SK-N-SH treated with all-trans-retinoic acid at 6 μM for 48 hours (cell line): Measurements from ENCODE around the gene PJA2.

Source experiments
- ATAC-seq: fragments of 200-7000 bp; cut with Tn5 transposase; 3 replicates; pipeline ENCODE4 v1.9.1; 2020; ENCODE audit warnings: mild to moderate bottlenecking, moderate library complexity
- BACH2 ChIP-seq: fragments of 250-450 bp; sonication (Bioruptor Pico); IDR thresholded peaks from 2 replicates; pipeline ENCODE4 v1.9.0; 2021; ENCODE audit warnings: mild to moderate bottlenecking, borderline replicate concordance
- CSDC2 ChIP-seq: fragments of 250-450 bp; sonication (Bioruptor Pico); IDR thresholded peaks from 2 replicates; pipeline ENCODE4 v1.5.0; 2020; ENCODE audit warnings: mild to moderate bottlenecking, moderate library complexity
- ESRRG ChIP-seq: fragments of 250-450 bp; sonication (Bioruptor Pico); IDR thresholded peaks from 2 replicates; pipeline ENCODE4 v1.6.1; 2021; ENCODE audit warnings: mild to moderate bottlenecking
- GLIS3 ChIP-seq: fragments of 250-450 bp; sonication (Bioruptor Pico); IDR thresholded peaks from 2 replicates; pipeline ENCODE4 v1.5.0; 2020; ENCODE audit warnings: mild to moderate bottlenecking, moderate library complexity
- ISL1 ChIP-seq: fragments of 250-450 bp; sonication (Bioruptor Pico); IDR thresholded peaks from 2 replicates; pipeline ENCODE4 v2.1.2; 2022; ENCODE audit warnings: mild to moderate bottlenecking, moderate library complexity
- PPARA ChIP-seq: fragments of 250-450 bp; sonication (Bioruptor Pico); IDR thresholded peaks from 2 replicates; pipeline ENCODE4 v1.5.0; 2020; ENCODE audit warnings: mild to moderate bottlenecking, borderline replicate concordance
- RARB ChIP-seq: fragments of 250-450 bp; sonication (Bioruptor Pico); IDR thresholded peaks from 2 replicates; pipeline ENCODE4 v1.8.0; 2021; ENCODE audit warnings: mild to moderate bottlenecking, moderate library complexity
- SNAI2 ChIP-seq: fragments of 250-450 bp; sonication (Bioruptor Pico); IDR thresholded peaks from 2 replicates; pipeline ENCODE4 v1.5.0; 2020; ENCODE audit warnings: mild to moderate bottlenecking, moderate library complexity
- TCF4 ChIP-seq: fragments of 250-450 bp; sonication (Bioruptor Pico); IDR thresholded peaks from 2 replicates; pipeline ENCODE4 v1.8.0; 2021; ENCODE audit warnings: mild to moderate bottlenecking, moderate library complexity, borderline replicate concordance
- ZC3H10 ChIP-seq: fragments of 250-450 bp; sonication (Bioruptor Pico); IDR thresholded peaks from 2 replicates; pipeline ENCODE4 v1.5.1; 2021; ENCODE audit warnings: mild to moderate bottlenecking, moderate library complexity
- ZFP30 ChIP-seq: fragments of 450-650 bp; formaldehyde crosslinking; IDR thresholded peaks from 2 replicates; pipeline ENCODE4 v1.5.0; 2022; ENCODE audit warnings: mild to moderate bottlenecking, moderate library complexity
- ZNF565 ChIP-seq: fragments of 450-650 bp; formaldehyde crosslinking; conservative IDR thresholded peaks from 2 replicates; pipeline ENCODE4 v1.5.0; 2020; ENCODE audit warnings: low read depth, mild to moderate bottlenecking, moderate library complexity
- ZNF70 ChIP-seq: fragments of 450-650 bp; formaldehyde crosslinking; IDR thresholded peaks from 2 replicates; pipeline ENCODE4 v1.5.0; 2020; ENCODE audit warnings: mild to moderate bottlenecking, moderate library complexity
- ZNF8 ChIP-seq: fragments of 450-650 bp; formaldehyde crosslinking; IDR thresholded peaks from 2 replicates; pipeline ENCODE4 v1.5.0; 2020; ENCODE audit warnings: mild to moderate bottlenecking, moderate library complexity
- TF ChIP-seq, protein P1 (sequence below): fragments of 250-450 bp; sonication (Bioruptor Pico); IDR thresholded peaks from 2 replicates; pipeline ENCODE4 v1.8.0; 2021; ENCODE audit warnings: low read depth, mild to moderate bottlenecking, moderate library complexity, borderline replicate concordance
- TF ChIP-seq, protein P2 (sequence below): fragments of 250-450 bp; sonication (Bioruptor Pico); IDR thresholded peaks from 2 replicates; pipeline ENCODE4 v1.8.0; 2020; ENCODE audit warnings: mild to moderate bottlenecking, moderate library complexity, borderline replicate concordance
- TF ChIP-seq, protein P3 (sequence below): fragments of 250-450 bp; sonication (Bioruptor Pico); IDR thresholded peaks from 2 replicates; pipeline ENCODE4 v1.5.0; 2020; ENCODE audit warnings: mild to moderate bottlenecking, moderate library complexity
- TF ChIP-seq, protein P4 (sequence below): fragments of 250-450 bp; sonication (Bioruptor Pico); IDR thresholded peaks from 2 replicates; pipeline ENCODE4 v1.5.1; 2020; ENCODE audit warnings: low read depth, mild to moderate bottlenecking, moderate library complexity
- TF ChIP-seq, protein P5 (sequence below): fragments of 250-450 bp; sonication (Bioruptor Pico); IDR thresholded peaks from 2 replicates; pipeline ENCODE4 v1.5.1; 2021; ENCODE audit warnings: mild to moderate bottlenecking, moderate library complexity

The PJA2 gene

DNA sequence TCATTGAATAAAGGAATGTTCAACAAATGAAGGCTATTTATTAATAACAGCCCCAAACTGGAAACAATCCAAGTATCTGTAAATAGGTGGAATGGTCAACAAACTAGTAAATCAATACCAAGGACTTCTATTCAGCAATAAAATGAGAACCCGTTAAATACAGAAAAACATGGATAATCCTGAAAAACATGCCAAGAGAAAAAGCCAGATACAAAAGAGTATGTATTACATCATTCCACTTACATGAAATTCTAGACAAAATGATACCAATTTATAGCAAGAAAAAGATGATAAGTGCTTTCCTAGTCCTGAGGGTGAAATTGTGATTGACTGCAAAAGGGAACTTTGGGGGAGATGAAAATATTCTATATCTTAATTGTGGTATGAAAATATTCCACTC lies 3.1 kb downstream of the PJA2 start:
- no peak for ATAC-seq
- TF ChIP-seq, protein P1, sequence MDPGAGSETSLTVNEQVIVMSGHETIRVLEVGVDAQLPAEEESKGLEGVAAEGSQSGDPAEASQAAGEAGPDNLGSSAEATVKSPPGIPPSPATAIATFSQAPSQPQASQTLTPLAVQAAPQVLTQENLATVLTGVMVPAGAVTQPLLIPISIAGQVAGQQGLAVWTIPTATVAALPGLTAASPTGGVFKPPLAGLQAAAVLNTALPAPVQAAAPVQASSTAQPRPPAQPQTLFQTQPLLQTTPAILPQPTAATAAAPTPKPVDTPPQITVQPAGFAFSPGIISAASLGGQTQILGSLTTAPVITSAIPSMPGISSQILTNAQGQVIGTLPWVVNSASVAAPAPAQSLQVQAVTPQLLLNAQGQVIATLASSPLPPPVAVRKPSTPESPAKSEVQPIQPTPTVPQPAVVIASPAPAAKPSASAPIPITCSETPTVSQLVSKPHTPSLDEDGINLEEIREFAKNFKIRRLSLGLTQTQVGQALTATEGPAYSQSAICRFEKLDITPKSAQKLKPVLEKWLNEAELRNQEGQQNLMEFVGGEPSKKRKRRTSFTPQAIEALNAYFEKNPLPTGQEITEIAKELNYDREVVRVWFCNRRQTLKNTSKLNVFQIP (CRISPR knock-in tag) = no peak
- TF ChIP-seq SNAI2 (CRISPR knock-in tag) (no peak), ISL1 (no peak), PPARA (no peak), TCF4 (CRISPR knock-in tag) (no peak), ZNF565 (no peak), ZC3H10 (CRISPR knock-in tag) (no peak), RARB (CRISPR knock-in tag) (no peak), BACH2 (CRISPR knock-in tag) (no peak), ZNF70 (CRISPR knock-in tag) (no peak), ZNF8 (CRISPR knock-in tag) (no peak)
- TF ChIP-seq, protein P2, sequence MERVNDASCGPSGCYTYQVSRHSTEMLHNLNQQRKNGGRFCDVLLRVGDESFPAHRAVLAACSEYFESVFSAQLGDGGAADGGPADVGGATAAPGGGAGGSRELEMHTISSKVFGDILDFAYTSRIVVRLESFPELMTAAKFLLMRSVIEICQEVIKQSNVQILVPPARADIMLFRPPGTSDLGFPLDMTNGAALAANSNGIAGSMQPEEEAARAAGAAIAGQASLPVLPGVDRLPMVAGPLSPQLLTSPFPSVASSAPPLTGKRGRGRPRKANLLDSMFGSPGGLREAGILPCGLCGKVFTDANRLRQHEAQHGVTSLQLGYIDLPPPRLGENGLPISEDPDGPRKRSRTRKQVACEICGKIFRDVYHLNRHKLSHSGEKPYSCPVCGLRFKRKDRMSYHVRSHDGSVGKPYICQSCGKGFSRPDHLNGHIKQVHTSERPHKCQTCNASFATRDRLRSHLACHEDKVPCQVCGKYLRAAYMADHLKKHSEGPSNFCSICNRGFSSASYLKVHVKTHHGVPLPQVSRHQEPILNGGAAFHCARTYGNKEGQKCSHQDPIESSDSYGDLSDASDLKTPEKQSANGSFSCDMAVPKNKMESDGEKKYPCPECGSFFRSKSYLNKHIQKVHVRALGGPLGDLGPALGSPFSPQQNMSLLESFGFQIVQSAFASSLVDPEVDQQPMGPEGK (CRISPR knock-in tag) = no peak
- TF ChIP-seq, protein P3, sequence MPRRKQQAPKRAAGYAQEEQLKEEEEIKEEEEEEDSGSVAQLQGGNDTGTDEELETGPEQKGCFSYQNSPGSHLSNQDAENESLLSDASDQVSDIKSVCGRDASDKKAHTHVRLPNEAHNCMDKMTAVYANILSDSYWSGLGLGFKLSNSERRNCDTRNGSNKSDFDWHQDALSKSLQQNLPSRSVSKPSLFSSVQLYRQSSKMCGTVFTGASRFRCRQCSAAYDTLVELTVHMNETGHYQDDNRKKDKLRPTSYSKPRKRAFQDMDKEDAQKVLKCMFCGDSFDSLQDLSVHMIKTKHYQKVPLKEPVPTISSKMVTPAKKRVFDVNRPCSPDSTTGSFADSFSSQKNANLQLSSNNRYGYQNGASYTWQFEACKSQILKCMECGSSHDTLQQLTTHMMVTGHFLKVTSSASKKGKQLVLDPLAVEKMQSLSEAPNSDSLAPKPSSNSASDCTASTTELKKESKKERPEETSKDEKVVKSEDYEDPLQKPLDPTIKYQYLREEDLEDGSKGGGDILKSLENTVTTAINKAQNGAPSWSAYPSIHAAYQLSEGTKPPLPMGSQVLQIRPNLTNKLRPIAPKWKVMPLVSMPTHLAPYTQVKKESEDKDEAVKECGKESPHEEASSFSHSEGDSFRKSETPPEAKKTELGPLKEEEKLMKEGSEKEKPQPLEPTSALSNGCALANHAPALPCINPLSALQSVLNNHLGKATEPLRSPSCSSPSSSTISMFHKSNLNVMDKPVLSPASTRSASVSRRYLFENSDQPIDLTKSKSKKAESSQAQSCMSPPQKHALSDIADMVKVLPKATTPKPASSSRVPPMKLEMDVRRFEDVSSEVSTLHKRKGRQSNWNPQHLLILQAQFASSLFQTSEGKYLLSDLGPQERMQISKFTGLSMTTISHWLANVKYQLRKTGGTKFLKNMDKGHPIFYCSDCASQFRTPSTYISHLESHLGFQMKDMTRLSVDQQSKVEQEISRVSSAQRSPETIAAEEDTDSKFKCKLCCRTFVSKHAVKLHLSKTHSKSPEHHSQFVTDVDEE = no peak

DNA sequence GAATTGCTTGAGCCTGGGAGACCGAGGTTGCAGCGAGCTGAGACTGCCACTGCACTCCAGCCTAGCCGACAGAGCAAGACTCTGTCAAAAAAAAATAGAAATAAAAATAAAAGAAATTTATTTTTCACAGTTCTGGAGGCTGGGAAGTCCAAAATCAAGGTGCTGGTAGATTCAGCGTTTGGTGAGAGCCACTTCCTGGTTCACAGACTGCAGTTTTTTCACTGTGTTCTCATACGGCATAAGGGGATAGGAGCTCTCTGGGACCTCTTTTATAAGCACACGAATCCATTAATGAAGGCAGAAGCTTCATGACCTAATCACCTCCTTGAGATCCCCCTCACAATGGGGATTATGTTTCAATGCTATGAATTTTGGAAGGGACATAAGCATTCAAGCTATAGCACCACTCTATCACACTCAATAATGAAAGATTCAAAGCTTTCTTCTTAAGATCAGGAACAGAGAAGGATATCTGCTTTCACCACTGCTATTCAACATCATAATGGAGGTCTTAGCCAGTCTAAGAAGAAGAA lies 5.3 kb downstream of the PJA2 start:
- ATAC-seq = no peak
- TF ChIP-seq, protein P1 (CRISPR knock-in tag) = no peak
- no peak for TF ChIP-seq ISL1
- TF ChIP-seq, protein P2 (CRISPR knock-in tag) = no peak
- TF ChIP-seq ESRRG (CRISPR knock-in tag) = no peak
- TF ChIP-seq ZNF8 (CRISPR knock-in tag) = no peak

DNA sequence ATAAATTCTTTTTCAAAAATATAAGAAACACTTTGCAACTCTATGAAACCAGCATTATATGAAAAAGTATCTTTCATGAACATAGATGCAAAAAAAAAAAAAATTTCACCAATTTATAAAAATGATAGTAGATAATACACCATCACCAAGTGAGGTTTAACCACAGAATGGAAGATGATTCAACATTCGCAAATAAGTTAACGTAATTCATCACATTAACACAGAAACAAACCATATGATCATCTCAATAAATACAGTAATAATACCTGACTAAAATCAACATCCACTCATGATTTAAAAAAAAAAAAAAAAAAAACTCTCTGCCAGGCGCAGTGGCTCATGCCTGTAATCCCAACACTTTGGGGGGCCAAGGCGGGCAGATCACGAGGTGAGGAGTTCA lies 6.3 kb downstream of the PJA2 start:
- TF ChIP-seq, protein P4, sequence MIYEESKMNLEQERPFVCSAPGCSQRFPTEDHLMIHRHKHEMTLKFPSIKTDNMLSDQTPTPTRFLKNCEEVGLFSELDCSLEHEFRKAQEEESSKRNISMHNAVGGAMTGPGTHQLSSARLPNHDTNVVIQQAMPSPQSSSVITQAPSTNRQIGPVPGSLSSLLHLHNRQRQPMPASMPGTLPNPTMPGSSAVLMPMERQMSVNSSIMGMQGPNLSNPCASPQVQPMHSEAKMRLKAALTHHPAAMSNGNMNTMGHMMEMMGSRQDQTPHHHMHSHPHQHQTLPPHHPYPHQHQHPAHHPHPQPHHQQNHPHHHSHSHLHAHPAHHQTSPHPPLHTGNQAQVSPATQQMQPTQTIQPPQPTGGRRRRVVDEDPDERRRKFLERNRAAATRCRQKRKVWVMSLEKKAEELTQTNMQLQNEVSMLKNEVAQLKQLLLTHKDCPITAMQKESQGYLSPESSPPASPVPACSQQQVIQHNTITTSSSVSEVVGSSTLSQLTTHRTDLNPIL (CRISPR knock-in tag) = no peak
- TF ChIP-seq GLIS3 (CRISPR knock-in tag) (no peak), BACH2 (CRISPR knock-in tag) (no peak), SNAI2 (CRISPR knock-in tag) (no peak), CSDC2 (no peak), ZNF70 (CRISPR knock-in tag) (no peak), TCF4 (CRISPR knock-in tag) (no peak), ZFP30 (CRISPR knock-in tag) (no peak)
- TF ChIP-seq, protein P3 = no peak
- TF ChIP-seq, protein P1 (CRISPR knock-in tag) = no peak
- TF ChIP-seq, protein P5, sequence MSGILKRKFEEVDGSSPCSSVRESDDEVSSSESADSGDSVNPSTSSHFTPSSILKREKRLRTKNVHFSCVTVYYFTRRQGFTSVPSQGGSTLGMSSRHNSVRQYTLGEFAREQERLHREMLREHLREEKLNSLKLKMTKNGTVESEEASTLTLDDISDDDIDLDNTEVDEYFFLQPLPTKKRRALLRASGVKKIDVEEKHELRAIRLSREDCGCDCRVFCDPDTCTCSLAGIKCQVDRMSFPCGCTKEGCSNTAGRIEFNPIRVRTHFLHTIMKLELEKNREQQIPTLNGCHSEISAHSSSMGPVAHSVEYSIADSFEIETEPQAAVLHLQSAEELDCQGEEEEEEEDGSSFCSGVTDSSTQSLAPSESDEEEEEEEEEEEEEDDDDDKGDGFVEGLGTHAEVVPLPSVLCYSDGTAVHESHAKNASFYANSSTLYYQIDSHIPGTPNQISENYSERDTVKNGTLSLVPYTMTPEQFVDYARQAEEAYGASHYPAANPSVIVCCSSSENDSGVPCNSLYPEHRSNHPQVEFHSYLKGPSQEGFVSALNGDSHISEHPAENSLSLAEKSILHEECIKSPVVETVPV = no peak
- ATAC-seq = no peak
